ENCODE data around the gene ITGA11.

DNA sequence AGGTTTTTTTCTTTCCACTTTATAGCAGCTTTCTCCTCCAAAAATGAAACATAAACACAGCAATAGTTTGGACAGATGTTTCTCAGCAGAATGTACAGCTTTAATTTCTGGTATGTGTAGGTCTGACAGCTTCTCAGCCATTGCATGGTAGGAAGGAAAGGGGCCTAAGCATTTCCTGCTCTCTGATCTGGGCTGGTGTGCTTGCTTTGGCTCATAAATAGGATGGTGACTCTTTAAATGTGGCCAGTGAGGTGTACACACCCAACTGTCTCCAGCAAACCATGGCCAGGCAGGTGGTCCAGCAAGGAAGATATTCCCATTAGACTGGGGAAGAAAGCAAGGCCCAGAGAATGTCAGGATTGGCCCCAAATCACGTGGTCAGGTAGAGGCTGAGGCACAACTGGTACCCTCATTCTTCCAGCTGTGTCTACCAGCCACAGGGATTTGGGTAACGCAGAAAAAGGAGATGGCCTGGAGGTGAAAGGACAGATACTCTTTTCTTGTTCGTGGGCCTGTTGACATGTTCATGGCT lies 52.1 kb downstream of the ITGA11 start:
- TF ChIP-seq ARNTL (CRISPR knock-in tag; IDR thresholded peaks at IDR 0.05; ENCODE audit: borderline replicate concordance, low read depth), result no peak
- TF ChIP-seq ZNF70 (CRISPR knock-in tag; IDR thresholded peaks at IDR 0.05), result no peak

All from SK-N-SH treated with all-trans-retinoic acid at 6 μM for 48 hours (cell line).